Fibroblast of mammary gland (primary cell): ENCODE measurements around the gene MSH3.

Experiments
- DNase-seq: peaks from one replicate; pipeline ENCODE4 v3.0.0-alpha.2; 2010; ENCODE audit warnings: low read depth
- H3K4me3 ChIP-seq: 2 replicates; pipeline ENCODE4 v1.5.1; 2011; ENCODE audit warnings: low read depth, mild to moderate bottlenecking, low read length, moderate library complexity; ENCODE audit not compliant: control insufficient read depth
- TF ChIP-seq, protein P1 (sequence below): conservative IDR thresholded peaks from 2 replicates; pipeline ENCODE4 v1.5.1; 2011; ENCODE audit warnings: low read depth, low read length, inconsistent platforms; ENCODE audit not compliant: control insufficient read depth, insufficient read depth

Gene MSH3

DNA sequence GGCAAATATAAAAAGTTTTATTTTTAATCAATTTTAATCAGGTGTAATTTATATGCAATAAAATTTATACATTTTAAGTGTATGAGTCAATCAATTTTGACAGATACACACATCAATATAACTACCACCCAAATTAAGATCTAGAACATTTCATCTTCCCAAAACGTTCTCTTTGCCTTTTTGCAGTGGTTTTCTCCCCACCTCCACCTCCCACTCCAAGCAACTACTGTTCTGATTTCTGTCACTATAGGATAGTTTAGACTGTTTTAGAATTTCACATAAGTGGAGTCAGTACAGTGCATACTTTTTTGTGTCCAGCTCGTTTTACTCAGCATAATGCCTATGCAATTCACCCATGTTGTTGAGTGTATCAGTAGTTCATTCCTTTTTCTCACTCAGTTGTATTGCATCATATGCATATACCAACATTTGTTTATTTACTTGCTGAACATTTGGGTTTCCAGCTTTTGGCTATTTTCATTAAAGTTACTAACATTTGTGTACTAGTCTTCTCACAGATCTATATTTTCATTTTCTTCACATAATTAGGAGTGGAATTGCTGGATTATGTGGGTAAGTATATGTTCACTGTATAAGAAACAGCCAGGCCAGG, 52.5 kb downstream of the MSH3 start:
- H3K4me3 ChIP-seq: no peak overlapping the region
- TF ChIP-seq, protein P1, sequence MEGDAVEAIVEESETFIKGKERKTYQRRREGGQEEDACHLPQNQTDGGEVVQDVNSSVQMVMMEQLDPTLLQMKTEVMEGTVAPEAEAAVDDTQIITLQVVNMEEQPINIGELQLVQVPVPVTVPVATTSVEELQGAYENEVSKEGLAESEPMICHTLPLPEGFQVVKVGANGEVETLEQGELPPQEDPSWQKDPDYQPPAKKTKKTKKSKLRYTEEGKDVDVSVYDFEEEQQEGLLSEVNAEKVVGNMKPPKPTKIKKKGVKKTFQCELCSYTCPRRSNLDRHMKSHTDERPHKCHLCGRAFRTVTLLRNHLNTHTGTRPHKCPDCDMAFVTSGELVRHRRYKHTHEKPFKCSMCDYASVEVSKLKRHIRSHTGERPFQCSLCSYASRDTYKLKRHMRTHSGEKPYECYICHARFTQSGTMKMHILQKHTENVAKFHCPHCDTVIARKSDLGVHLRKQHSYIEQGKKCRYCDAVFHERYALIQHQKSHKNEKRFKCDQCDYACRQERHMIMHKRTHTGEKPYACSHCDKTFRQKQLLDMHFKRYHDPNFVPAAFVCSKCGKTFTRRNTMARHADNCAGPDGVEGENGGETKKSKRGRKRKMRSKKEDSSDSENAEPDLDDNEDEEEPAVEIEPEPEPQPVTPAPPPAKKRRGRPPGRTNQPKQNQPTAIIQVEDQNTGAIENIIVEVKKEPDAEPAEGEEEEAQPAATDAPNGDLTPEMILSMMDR: no peak
- DNase-seq: no peak

GRCh38 chr5:80707645-80708044, 53.2 kb downstream of the MSH3 start:
- H3K4me3 ChIP-seq: no peak overlapping the region
- TF ChIP-seq, protein P1: no peak
- DNase-seq: peak; percentile 19

DNA sequence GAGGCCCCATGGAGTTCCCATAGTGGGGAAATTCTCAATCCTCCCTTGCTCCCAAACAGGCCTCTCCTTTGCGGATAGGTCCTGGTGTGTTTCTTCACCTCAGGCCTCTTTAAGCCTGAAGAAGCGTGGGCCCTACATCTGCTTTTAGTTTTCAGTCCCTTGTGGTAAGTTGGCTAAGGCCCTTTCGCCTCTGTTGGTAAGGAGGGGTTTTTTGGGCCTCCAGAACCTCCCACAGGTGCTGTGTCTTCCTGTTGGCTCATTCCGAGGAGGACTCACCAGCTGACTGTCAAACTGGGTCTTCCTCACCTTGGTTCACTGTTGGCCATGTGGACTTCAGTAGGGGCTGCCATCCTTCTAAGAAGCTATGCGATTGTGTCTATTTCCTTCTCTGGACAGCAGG, 56.8 kb downstream of the MSH3 start:
- TF ChIP-seq, protein P1: no peak
- no peak for DNase-seq
- no peak overlapping the region for H3K4me3 ChIP-seq

- TF ChIP-seq, protein P1: peak; percentile 58
- H3K4me3 ChIP-seq: no peak overlapping the region
- peak; percentile 39 for DNase-seq
Measured at GRCh38 chr5:80711938-80712337, 57.5 kb downstream of the MSH3 start.

- TF ChIP-seq, protein P1: no peak
- no peak for DNase-seq
- no peak overlapping the region for H3K4me3 ChIP-seq
Measured at GRCh38 chr5:80712919-80713318, 58.5 kb downstream of the MSH3 start.

DNA sequence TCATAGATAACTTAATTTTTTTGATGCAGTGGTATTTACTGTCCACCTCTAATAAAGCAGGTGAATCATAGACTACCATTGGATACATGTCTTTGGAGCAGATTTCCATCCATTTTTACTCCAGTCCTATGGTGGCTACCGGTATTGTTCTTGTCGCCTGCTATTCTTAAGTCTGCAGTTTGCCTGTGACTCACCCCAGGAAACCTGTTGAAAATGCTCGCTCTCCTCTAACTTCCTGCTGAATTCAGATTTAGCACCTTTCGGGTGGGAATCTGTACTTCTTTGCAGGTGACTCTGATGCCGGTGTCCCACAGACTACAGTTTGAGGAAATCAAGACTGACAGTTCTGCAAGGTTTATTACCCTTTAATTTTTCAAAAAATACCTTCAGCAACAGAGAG, 59.2 kb downstream of the MSH3 start:
- H3K4me3 ChIP-seq: no peak overlapping the region
- TF ChIP-seq, protein P1: no peak
- no peak for DNase-seq
